ENCODE measurements around the gene CAMKK1.

GRCh38 chr17:3929764-3930163 lies 36.9 kb upstream of the CAMKK1 start:
- TF ChIP-seq, protein P1, sequence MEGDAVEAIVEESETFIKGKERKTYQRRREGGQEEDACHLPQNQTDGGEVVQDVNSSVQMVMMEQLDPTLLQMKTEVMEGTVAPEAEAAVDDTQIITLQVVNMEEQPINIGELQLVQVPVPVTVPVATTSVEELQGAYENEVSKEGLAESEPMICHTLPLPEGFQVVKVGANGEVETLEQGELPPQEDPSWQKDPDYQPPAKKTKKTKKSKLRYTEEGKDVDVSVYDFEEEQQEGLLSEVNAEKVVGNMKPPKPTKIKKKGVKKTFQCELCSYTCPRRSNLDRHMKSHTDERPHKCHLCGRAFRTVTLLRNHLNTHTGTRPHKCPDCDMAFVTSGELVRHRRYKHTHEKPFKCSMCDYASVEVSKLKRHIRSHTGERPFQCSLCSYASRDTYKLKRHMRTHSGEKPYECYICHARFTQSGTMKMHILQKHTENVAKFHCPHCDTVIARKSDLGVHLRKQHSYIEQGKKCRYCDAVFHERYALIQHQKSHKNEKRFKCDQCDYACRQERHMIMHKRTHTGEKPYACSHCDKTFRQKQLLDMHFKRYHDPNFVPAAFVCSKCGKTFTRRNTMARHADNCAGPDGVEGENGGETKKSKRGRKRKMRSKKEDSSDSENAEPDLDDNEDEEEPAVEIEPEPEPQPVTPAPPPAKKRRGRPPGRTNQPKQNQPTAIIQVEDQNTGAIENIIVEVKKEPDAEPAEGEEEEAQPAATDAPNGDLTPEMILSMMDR (IDR thresholded peaks at IDR 0.05): no peak
- TF ChIP-seq POLR2A (IDR thresholded peaks at IDR 0.05): no peak
